Mononuclear cell (primary cell): ENCODE data around the gene C9. TPM values are rescaled to one million over a fixed set of nuclear protein-coding genes. Genes with fewer than 3 reads are reported as not detected.
"Not testable (repeated sequence)": the region's sequence is repeated elsewhere in the genome, so short reads cannot be mapped to it uniquely, and the experiment has no call there.

Experiments
- H3K27me3 ChIP-seq: 2 replicates; pipeline ENCODE4 v1.6.0; 2011; ENCODE audit warnings: low read length, control low read depth; ENCODE audit not compliant: insufficient read depth
- H3K4me1 ChIP-seq: 2 replicates; pipeline ENCODE4 v1.5.1; 2011; ENCODE audit warnings: mild to moderate bottlenecking, low read length, control low read depth; ENCODE audit not compliant: insufficient read depth
- H3K4me3 ChIP-seq: 2 replicates; pipeline ENCODE4 v1.5.1; 2011; ENCODE audit warnings: mild to moderate bottlenecking, low read length, moderate library complexity
- H3K9me3 ChIP-seq: 2 replicates; pipeline ENCODE4 v1.5.1; 2011; ENCODE audit warnings: low read depth, mild to moderate bottlenecking, control low read depth, low read length
- total RNA-seq: library from RNA; depleted of rRNA; stranded (reverse); fragments of >200 nt; gene quantifications from one replicate; pipeline ENCODE4 v1.2.3, GENCODE V29; 2012

Gene C9
- total RNA-seq, 1 donor: not detected

DNA sequence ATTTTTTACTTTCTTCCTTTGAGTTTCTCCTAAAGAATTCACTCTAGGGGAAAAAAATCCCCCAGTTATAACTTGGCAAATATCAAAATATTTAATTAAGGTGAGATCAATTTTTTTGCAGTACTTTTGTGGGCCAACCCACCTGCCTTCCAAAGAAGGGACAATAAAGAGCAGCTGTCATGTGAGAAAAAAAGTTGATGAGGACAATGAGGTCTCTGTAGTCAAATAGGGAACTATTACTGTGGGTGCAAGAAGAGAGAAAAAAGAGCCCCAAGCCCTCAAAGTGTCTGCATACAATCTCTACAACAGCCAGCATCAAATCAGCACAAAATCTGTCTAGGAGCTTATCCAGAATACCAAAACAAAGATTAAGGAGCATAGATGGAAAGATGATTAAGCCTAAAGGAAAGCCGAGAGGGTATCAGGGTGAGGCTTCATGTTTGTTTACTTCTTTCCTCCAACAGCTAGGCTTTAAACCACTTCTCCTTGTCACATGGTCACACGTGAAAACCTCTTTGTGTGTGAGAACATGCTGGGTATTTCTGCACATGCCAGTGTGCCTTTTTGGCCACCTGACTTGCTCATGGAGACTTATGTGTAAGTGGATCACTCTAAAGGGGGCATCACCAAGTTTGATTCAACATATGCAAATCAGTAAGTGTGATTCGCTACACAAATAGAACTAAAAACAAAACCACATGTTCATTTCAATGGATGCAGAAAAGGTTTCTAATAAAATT is 125.8 kb downstream of the C9 start:
- peaks cover 12% of the 10 kb centered on the region for H3K4me1 ChIP-seq
- H3K4me3 ChIP-seq: no peak overlapping the region
- no peaks in the 10 kb centered on the region for H3K27me3 ChIP-seq
- H3K9me3 ChIP-seq: peaks cover 8% of the 10 kb centered on the region

- Histone ChIP-seq H3K4me3 (no peak overlapping the region), H3K4me1 (peaks cover 18% of the 10 kb centered on the region), H3K9me3 (peaks cover 8% of the 10 kb centered on the region), H3K27me3 (no peaks in the 10 kb centered on the region)
Measured at GRCh38 chr5:39236718-39237117, 127.6 kb downstream of the C9 start.

- Histone ChIP-seq H3K4me1 (peaks cover 22% of the 10 kb centered on the region), H3K27me3 (no peaks in the 10 kb centered on the region), H3K4me3 (no peak overlapping the region), H3K9me3 (peaks cover 4% of the 10 kb centered on the region)
Measured at GRCh38 chr5:39235648-39236047, 128.6 kb downstream of the C9 start.

- not testable (repeated sequence) for H3K9me3 ChIP-seq, H3K4me3 ChIP-seq, H3K27me3 ChIP-seq
- H3K4me1 ChIP-seq: peaks cover 22% of the 10 kb centered on the region
Measured at GRCh38 chr5:39234494-39234893, 129.8 kb downstream of the C9 start.

Other genes with a start within 250 kb of the C9 start
- gene FYB1, start 144.9 kb downstream of the C9 start, total RNA-seq: 189 TPM
- gene DAB2, start 60.5 kb upstream of the C9 start, total RNA-seq: 14.4 TPM